Erythroblast (primary cell): ENCODE data around the gene GDF9.

Source experiments
- GATA1 ChIP-seq: IDR thresholded peaks from 2 replicates; pipeline ENCODE4 v1.6.1; 2011; ENCODE audit warnings: low read depth, mild to moderate bottlenecking, control low read depth, low read length, moderate library complexity
- POLR2A ChIP-seq: IDR thresholded peaks from 2 replicates; pipeline ENCODE4 v1.6.1; 2011; ENCODE audit warnings: mild to moderate bottlenecking, low read length

DNA sequence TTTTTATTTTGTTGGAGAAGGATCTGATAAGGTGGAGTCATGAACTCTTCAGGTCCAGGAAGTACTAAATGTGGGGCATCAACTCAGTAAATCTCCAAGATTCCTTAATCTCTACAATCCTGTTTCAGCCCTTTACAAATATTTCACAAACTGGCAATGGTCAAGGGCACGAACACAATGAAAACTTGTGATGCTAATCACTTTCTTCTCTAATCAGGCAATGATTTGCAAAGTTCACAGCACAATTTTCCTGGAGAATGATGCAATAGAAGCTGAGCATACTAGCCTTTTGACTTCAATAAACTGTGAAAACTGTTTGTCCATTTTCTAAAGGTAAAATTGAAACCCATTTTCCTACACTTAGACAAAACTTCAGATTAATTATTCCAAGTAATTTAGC is 16.9 kb downstream of the GDF9 start:
- TF ChIP-seq POLR2A (no peak), GATA1 (no peak)
